CD4-positive, alpha-beta T cell treated with Interleukin-15 for 1 hour (primary cell): ENCODE results near the gene ZNF532.
"Not testable (repeated sequence)": the region's sequence is repeated elsewhere in the genome, so short reads cannot be mapped to it uniquely, and the experiment has no call there.

Experiments used
- DNase-seq: peaks from one replicate; pipeline ENCODE4 v3.0.0-alpha.2; 2020

ZNF532 gene

DNA sequence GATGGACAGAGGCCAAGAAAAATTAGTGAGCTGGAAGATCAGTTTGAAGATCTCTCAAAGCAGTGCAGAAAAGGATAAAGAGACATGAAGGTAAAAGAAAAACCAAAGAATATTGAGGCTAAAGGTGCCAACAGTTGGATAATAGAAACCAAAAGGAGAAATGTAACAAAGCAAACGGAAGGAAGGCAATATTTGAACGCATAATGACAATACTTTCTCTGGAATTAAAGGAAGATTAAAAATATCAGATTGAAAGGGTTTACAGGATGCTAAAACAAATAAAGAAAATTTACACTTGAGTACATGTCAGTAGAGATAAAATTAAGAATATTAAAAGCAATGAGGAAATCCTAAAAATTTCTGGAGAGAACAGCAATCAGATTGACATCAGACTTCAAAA, 149.1 kb downstream of the ZNF532 start:
- no peak for DNase-seq

DNA sequence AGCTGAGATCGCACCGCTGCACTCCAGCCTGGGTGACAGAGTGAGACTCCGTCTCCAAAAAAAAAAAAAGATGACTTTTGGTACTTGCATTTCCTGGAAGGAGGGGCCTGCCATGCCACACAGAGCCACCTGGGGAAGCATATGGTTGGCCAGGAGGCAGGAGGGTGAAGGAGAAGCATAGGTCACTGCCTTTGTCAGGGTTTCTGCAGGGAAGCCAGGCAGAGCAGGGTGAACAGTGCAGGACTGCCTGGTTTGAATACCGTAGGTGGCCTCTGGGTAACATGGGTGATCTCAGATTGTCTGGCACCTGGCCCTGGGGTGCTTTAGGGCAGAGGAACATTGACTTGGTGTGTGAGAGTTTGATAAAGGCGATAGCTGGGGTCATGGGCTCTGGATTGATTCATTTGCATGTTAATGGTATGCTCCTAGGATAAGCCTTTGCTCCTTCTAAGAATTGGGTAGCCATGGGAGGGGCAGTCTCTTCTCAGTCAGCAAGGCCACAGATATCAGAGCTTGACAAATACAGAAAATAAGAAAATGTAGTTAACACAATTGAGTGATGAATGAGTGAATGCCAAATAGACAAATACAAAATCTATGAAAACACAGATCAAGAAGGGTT, 151.0 kb downstream of the ZNF532 start:
- no peak for DNase-seq

DNA sequence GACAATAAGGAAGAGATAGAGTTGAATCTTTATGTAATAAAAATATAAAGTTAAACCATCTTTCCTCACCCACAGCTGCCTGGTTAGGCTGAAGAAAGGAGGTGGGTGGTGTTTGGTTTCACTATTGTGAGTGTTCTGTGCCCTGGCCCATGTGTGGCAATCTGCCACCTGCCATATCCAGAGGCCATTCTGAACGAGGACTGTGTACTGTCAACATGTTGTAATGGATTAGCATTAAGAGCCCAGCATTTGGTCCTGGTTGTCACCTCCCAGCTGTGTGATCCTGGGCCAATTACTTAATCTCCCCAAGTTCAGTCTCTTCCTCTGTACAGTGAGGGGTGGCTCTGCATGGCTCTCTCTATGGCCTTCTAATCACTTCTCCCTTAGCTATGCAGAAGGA, 156.8 kb downstream of the ZNF532 start:
- DNase-seq = no peak

DNA sequence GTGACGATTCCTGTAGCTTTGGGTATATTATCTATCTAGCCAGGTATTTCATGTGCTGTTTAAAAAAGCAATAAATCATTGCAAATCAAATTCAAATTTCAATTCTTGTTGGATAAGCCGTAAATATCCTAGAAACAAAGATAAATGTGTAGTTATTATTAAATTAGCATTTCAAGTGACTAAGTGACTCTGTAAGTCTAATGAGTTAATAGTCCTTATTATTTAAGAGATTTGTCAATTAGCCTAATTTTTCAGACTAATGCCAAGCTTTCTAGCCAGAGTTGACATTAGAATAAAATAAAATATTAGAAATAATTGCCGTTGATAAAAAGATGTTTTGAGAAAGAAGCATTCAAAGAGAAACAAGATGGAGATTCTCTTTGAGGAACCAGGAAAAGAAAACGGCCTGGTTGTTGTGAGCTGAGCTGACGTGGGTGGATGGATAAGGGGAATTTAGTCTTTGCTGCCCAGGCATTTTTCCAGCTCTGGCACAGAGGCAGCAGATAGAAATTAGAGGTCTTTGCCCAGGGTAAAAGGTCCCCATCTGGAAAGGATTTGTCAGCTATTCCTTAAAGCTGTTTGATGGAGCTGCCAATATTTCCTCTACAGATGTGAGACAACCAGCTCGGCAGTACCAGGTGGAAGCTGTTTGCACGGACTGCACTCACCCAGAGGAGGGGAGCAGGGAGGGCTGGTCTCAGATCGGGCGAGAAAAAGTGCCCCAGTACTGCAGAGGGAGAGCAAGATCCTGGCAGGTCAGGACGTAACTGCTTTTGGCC, 157.7 kb downstream of the ZNF532 start:
- DNase-seq = no peak

DNA sequence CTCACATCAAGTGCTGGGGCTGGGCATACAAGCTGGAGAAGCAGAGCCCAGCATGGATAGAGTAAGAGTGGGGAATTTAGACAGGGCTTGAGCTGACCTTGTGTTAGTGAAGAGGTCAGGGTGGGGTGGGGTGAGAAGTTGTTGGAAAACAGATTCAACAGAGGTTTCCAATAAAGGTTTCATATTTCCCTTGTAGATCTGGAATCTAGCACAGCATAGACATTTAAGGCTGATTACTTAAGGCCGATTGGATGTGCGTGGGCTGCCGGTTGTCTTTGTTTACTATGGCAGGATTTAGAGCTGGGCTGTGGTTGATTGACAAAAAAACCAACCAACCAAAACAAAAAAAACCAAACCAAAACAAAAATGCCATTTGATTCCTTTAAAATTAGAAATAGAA, 160.2 kb downstream of the ZNF532 start:
- no peak for DNase-seq

DNA sequence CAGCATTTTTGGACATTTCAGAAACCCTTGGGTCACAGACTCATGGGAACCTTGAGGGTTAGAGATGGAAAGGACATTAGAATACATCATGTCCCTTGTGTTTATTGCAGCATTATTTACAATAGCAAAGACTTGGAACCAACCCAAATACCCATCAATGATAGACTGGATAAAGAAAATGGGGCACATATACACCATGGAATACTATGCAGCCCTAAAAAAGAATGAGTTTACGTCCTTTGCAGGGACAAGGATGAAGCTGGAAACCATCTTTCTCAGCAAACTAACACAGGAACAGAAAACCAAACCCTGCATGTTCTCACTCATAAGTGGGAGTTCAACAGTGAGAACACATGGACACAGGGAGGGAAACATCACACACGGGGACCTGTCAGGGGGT, 160.9 kb downstream of the ZNF532 start:
- not testable (repeated sequence) for DNase-seq

DNA sequence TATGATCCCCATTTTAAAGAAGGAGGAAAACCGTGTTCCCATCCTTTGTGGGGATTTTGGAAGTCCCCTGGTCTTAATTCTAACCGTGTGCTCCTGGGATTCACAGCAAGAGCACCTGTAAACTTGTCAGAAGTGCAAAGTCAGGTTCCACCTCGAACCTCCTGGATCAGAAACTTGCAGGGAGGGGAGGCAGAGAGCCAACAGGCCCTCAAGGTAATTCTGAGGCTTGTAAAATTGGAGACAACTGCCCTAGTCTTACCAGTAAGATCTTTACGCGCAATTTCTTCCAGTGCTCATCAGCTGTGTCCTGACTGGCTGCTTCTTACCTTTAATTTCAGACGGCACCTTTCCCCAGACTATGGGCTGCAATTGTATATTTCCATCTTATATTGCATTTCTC, 161.7 kb downstream of the ZNF532 start:
- DNase-seq = no peak

DNA sequence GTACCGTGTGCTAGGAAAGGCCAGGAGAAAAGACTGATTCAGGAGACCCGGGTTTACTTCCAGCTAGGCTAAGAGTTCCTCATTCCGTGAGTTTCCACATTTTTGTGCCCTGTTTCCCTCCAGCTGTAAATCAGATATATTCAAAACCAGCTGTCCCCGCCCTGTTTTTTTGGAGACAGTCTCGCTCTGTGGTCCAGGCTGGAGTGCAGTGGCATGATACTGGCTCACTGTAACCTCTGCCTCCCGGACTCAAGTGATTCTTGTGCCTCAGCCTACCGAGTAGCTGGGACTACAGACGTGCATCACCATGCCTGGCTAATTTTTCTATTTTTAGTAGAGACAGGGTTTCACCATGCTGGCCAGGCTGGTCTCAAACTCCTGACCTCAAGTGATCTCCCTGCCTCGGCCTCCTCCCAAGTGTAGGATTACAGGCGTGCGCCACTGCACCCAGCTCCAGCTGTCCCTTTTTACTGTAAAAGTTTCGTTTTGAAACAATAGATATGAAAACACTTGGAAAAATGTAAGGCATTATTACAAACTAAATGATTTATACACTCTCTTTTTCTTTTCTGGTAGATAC, 162.2 kb downstream of the ZNF532 start:
- DNase-seq = no peak

DNA sequence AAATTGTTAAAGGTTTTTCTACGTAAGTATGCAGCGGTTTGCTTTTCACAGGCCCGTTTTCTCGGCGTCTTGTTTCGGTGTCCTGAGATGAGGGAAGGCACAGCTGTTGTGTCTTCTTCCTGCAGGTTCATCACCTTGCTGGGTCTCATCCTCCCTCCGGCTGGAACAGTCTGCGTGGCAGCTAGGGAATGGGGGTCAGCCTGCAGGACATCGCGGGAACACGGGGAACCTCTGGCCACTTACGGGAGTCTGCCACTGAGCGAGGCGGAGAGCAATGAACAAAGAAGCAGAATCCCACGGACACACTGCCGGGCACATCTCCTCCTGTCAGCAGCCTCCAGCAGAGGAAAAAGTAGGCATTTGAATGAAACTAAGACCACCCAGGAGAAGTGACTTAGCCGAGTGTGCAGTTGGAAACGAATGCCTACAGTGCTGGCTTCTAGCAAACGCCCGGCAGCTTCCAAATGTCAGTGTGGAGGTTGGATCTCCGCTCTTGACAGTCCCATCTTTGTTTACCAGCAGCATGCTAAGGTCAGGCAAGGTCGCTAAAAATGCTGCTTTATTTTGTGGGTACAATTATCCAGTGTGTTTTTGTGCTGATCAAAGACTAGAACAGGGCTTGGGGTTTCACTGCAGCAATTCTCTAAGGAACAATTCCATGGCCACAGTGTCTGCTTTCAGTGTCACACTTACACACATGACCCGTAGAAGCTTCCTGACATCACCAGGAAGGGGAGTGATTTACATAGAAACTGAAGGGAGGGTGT, 165.2 kb downstream of the ZNF532 start:
- no peak for DNase-seq

DNA sequence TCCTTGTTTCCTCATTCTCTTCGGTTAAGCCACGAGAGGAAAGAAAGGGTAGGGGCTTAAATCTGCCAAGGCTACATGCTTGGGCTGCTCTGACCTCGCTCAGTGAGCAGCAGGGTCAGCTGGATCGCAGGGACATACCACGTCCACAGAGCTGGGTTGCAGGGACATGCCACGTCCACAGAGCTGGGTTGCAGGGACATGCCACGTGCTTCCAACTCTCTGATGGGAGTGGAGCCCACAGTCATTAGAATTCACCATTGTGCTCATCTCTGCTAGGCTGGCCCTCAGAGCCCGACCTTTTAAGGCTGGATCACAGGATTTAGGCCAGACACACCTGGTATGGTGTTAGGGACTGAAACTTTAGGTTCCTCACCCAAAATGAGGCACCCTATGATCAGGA, 167.6 kb downstream of the ZNF532 start:
- DNase-seq = no peak

DNA sequence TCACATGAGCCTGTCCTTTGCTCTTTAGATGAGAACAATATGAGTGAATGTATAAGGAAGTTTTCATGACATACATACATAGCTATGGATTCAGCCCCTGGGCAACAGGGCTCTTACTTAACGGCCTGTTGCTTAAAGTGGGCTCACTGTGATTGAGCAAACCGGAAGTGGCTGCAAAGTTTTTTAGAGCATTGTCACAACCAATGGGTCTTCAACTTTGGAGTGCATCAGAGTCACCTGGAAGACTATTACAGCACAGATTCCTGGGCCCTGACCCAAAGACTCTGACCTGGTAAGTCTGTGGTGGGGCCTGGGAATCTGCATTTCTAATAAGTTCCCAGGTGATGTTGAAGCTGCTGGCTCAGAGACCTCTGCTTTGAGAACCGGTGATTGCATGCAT, 168.7 kb downstream of the ZNF532 start:
- no peak for DNase-seq

DNA sequence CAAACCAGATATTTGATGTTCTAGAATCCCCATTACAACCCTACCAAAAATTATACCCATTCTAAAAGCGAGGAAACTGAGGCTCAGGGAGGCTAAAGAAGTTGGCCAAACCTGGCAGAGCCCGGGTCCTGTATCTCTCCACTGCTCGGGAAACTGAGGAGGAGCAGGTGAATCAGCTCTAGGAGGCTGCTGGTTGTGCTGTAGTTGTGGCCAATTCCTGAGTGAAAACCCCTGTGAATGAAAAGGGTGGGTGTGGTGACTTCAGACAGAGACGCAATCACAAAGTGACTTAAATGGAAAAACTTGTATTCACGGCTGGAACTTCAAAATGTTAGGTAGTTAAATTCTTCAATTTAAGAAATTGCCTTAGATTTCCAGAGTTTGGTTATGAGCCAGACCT, 169.3 kb downstream of the ZNF532 start:
- no peak for DNase-seq

DNA sequence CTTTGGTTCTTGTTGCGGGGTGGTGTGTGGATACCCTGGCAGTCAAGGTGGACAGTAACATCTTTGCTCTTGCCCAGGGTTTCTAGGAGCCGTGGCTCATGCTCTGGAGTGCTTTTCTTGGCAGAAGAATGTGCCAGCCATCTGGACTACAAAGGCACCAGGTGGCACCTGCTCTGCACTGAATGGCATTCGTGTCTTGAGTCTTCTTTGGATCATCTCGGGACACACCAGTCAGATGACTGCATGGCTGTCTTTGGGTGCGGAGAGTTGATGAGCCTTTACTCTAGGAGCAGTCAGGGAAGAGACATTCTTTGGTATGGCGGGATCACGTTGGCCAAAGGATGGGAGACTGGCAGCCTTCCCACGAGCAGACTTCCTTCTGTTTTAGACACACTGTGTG, 170.9 kb downstream of the ZNF532 start:
- no peak for DNase-seq
